VCaP (cell line): ENCODE data around the gene FASN.

Experiments used
- H3K27ac ChIP-seq: fragments of 450-650 bp; 2 replicates; pipeline ENCODE4 v1.5.1; 2017
- CTCF ChIP-seq: fragments of 450-650 bp; conservative IDR thresholded peaks from 2 replicates; pipeline ENCODE4 v1.5.1; 2017; ENCODE audit warnings: mild to moderate bottlenecking, moderate library complexity

FASN gene

GRCh38 chr17:82129095-82129494, 31.1 kb upstream of the FASN start:
- TF ChIP-seq CTCF, result no peak
- no peak overlapping the region for H3K27ac ChIP-seq

DNA sequence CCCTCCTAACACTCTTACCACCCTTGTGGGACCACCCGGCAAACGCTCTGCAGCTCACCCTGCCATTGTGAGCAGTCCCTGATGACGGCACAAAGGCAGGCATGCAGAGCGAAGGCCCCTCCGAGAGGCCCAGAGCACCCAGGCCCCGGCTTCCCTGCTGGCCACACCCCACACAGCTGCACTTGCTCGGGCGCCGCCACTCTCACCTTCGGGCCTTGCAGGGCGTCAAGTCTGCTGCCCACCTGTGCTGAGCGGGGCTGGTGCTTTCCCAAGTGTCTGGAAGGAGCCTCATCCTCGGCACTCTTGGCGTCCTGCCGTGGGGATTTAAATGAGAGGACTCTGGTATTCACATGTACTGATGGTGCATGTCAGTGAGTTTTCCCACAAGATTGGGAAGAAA, 30.3 kb upstream of the FASN start:
- no peak overlapping the region for H3K27ac ChIP-seq
- TF ChIP-seq CTCF, result no peak

- no peak overlapping the region for H3K27ac ChIP-seq
- TF ChIP-seq CTCF, result no peak
Observed at GRCh38 chr17:82127704-82128103, 29.7 kb upstream of the FASN start.

GRCh38 chr17:82127315-82127595, 29.2 kb upstream of the FASN start:
- no peak for TF ChIP-seq CTCF
- H3K27ac ChIP-seq, result no peak overlapping the region

DNA sequence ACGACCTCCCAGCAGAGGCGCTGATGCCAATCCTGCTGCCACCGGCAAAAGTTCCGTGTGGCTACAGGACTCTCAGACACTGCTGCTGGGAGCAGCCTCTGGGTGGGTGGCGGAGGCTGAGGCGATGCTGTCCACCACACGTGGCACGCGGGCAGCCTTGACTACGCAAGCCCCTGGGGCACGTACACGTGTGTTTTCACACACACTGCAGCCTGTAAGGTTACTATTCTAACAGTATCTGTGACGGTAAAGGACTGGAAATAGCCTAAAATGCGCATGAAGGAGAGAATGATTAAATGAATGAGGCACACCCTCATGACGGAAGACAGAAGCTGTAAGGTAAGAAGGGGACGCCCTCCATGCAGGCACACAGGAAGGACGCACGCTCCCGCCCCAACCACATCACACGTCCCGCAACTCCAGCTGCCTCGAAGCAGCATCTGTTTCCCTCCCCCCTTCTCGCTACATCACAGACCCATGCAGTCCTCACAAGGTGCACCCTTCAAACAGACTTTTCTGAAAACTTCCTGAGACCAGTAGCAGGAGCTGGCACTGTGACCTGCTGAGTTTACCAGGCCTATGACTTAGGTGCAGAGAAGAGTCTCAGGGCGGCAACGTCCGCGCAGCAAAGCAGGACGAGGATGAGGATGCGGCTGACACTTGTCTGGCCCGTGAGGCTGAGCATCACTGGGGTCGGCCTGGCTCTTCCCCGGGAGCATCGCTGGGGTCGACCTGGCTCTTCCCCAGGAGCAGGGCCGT, 28.7 kb upstream of the FASN start:
- H3K27ac ChIP-seq, result no peak overlapping the region
- no peak for TF ChIP-seq CTCF

- H3K27ac ChIP-seq, result no peak overlapping the region
- TF ChIP-seq CTCF, result no peak
Observed at GRCh38 chr17:82124101-82124500, 26.1 kb upstream of the FASN start.

DNA sequence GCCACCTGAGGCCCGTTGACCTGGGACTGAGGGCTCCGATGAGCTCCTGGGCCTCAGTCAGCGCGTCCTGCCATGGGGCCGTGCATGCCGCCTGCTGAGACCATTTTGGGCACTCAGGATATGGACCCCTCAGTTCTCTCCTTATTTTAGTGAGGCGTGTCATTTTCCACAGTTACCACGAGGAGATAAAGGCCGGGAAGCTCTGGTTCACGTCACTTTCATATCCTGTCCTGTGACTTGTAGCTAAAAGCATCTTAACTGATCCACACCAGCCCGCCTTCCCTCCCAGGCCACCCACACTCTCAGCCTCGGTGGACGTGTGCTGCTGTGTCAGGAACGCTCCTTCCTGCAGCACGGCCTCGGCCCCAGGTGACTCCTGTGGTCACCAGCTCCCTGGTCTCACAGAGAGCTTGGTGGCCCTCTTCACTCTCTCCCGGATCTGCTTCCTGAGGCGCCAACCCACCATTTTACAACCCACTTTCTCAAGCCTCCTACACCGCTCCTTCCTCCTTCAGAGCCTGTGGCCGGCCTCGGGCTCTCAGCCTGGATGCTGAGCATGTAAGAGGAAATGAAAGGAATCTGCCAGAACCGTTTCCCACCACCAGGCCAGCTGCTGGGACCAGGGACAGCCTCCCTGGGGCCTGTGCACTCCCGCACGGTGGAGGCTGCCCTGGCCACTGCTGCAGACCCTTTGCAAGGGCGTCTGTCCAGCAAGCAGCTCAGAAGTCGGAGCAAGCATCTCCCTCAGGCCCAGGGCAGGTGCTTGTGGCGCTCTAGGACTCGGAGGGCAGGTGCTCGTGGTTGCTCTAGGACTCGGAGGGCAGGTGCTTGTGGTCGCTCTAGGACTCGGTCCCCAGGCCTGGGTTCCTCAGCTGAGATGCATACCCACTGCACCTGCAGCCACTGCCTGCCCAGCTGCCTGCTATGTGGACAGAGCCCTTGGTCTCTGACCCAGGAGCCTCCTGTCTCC, 23.9 kb upstream of the FASN start:
- TF ChIP-seq CTCF, result no peak
- H3K27ac ChIP-seq, result no peak overlapping the region
